HG03439 (cell line): ENCODE results near the gene AUTS2.

Source experiments
- ATAC-seq: cut with Tn5 transposase; IDR thresholded peaks from one replicate; pipeline ENCODE4 v1.9.1; 2021; ENCODE audit warnings: mild to moderate bottlenecking, moderate library complexity; ENCODE audit not compliant: unreplicated experiment

Gene AUTS2

DNA sequence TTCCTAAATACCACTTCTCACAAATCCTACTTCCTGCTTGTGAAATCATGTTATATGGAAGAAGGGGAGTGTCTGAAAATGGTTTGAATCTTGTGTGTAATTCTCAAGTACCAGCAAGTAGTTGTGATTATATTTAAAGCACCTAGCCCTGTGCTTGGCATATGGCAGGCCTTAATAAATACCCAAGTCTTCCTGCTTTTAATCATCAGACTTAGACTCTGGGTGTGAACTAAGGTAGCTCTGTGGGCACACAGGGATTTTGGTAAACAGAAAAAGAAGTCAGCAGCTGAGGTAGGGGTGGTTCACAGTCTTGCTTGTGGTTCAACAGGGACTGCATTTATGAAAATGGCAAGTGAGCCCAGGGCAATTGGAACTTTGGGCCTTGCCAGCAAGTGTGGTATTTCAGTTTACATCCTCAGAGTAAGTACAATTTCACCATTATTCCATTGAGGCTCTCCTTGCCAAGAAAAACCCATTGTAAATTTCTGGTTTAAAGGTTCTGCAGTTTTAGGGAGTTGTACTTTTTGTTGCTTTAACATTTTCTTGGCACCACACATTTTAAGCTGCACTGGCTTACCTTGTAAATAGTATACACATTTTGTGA lies 215.5 kb downstream of the AUTS2 start:
- ATAC-seq: no peak

DNA sequence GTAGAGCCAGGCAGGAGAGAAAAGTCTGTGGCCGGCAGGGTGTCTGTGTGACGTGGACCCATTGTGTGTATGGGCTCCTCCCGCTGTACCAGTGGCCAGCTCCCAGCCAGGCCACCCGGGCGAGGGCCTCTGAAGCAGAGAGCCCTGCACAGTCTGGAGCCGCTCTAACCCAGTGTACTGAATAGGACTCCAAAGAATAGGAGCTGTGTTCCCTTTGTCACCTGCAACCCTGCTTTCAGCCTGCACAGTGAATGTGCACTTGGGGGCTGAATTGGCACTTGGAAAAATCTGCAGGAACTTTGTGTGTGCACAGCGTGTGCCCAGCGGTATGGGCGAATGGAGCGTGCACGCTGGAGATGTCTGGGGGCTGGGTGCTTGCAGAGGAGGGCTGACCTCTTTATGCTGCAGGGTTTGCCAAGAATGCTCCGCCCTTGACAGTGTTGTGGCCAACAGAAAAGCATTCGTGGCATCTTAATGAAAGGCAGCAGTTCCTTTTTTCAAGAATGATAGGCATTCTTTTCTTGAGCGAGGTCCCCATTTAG lies 216.2 kb downstream of the AUTS2 start:
- no peak for ATAC-seq

DNA sequence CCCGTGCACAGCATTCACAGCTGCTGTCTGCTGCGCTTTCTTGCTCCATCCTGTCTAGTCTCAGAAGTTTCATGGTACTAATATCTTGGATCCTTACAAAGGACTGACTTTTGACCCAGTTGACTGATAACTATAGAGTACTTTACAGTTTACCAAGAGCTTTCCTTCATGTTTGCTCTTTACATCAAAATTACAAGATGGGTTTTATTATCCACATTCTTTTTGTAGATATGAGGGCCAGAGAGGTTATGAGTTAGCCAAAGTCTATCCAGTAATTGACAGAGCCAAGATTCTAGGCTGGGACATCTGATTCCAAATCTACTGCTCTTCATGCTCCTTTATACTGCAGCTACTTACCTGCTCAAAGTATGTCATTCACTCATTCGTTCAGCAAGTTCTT lies 218.2 kb downstream of the AUTS2 start:
- ATAC-seq: no peak

DNA sequence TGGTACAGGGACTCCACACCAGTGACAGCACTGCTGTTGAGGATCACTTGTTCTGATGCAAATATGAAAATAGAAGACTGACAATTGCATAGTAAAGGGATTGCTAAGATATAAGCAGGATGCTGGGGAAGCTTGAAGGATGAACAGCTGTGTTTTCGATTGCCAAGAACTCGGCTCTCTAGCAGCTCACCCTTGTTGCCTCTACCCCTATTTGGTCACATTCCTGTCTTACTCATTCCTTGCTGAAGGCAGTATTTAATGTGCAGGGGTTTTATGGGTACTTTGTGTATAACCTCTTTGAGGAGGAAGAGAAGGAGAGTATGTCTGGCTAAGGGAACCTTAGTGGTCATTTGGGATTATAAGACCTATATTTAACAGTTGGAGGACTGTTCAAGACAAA lies 218.8 kb downstream of the AUTS2 start:
- ATAC-seq: no peak

DNA sequence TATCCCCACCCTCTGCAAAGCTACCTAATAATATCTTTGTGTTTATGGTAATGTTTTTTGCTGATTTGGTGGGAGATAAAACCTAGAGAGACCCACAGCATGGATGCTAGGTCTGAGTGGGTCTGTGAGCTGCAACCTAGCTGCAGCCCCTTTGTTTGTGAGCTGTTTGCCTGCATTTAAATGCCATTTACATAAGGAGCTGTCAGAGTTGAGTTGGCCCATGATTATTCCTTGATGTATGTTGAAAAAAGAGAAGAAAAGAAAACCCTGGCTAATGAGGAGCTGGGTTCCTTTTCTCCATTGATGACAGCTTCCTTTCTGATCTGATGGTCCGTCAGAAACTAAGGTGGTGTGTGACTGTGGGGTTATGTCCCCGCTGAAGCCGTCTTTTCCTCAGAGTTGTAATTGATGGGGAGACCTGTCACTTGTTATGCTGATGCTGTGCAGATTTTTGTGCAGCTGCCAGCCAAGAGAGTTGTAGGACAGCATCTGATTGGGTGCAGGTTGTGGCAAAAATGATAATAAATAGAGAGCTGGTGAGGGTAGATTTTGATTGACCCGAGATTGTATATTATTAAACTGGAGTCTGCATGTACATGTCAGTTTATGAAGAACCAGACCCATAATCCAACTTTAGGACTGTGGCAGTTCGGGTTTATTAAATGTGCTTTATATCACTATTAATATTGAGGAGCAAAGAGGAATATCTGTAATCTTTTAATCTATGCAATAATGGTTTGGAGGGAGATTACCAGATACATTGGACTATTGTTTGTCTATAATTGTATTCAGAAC lies 219.8 kb downstream of the AUTS2 start:
- ATAC-seq: no peak

DNA sequence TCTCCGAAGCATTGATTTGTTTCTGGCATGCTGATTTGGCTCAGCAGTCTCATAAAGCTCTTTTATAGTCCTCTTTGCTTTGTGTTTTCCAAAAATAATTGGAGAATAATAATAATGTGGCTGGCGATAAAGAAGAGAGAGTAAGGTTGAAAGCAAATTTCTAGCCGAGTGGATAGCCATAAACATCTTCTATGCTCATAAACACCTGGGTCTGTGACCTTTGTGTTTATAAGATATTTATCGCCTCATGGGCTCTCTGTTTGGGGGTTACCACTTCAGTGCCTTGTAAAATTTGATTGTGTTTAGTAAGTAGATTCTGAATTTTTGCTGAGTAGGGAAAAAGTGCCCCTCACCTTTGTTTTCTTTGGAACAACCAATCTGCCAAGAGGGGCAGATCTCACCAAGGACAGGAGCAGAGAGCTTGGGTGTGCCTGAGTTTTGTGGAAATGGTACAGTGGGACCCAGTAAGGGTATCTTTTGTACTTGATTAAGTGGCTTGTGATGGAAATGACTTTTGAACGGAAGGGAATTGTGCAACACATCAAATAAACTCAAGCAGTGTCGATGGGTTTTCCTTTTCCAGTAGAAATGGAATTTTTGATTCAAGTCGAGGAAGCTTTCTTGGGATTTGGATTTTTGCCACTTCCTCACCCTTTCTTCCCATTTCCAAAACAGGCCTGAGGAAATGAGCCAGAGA lies 220.5 kb downstream of the AUTS2 start:
- ATAC-seq: no peak

DNA sequence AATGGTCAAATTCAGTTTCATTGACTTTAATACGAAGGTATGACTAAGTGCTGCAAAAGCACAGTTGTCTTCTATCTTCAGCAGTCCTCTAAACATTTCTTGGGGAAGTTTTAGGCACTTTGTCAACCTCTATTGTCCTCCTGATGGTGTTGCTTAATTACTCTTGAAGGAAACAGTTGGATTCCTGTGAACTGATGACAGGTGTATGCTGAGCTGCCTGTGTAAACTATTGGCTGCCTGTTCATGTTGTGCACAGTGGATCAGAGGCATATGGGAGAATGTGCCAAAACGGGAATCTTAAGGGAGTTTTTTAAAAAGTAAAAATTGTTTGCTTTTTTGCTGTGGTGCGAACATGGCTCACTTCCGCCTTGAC lies 221.0 kb downstream of the AUTS2 start:
- no peak for ATAC-seq

DNA sequence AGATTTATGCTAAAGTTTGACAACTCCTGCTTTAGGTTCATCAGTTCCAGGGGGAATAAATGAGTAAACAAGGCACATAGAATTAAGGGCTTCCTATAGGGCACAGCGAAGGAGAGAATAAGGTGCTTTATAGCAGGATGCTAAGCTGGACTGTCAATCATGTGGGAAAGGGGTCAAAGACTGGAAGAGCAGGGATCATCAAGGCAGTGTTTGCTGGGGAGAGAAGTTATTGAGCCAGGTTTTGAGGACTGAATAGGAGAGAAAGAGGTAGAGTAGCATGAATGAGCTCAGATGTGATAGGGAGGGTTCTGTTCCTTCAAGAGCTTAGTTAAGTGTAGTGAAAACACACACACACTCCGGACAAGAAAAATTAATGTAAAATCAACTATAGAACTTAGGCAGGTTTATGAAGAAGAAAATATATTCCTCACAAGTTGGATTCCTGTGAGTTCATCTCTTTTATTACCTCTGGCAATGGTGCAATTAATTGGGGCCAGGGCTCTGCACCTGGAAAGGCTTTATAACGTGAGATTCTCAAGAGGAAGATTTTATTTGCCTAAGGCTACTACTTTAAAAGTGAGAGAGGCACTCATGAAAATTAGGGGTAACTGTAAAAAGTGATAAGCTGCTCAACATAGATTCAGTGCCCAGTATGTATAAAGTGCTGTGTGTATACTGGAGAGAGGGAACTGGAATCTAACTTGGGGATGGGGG lies 222.4 kb downstream of the AUTS2 start:
- no peak for ATAC-seq

DNA sequence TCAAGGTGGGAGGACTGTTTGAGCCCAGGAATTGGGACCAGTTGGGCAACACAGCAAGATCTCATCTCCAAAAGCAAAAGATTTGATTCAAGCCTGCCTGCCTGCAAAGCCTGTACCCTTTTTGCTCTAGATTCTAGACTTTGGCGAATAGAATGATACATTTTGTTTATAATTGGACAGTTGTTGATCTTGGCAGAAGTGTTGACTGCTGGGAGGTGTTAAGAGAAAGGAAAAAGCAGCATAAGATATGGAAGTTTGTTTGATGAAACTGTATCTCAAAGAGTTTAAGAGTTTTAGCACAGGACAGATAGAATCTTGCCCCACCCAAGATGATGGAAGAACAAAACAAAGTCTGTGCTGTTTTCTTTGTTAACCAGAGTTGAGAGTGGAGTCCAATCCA lies 224.1 kb downstream of the AUTS2 start:
- no peak for ATAC-seq

DNA sequence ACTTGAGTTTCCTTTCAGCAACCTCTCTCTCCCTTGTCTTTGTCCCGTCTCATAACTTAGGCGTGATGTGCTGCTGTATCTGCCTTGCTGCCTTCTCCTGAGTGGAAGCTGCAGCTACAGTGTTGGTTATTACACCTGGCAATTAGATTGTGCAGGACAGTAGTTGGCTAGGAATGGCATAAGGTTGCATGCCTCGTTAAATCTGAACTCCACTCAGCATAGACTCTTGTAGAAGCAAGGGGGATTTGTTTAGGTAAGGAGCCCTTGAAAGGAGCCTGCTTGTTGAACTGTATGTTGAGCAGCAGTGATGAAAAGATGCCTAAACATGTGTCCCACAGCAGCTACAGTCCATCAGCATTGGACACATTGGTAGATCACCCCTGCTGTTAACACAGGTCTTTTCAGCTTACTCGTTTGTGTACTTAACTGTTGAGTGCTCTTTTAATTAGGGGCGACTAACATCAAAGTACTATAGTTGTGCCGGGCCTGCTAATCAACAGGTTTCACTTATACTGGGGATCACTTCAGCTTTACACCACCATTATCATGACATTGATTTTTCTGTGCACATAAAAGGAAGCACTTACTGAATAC lies 225.0 kb downstream of the AUTS2 start:
- no peak for ATAC-seq

DNA sequence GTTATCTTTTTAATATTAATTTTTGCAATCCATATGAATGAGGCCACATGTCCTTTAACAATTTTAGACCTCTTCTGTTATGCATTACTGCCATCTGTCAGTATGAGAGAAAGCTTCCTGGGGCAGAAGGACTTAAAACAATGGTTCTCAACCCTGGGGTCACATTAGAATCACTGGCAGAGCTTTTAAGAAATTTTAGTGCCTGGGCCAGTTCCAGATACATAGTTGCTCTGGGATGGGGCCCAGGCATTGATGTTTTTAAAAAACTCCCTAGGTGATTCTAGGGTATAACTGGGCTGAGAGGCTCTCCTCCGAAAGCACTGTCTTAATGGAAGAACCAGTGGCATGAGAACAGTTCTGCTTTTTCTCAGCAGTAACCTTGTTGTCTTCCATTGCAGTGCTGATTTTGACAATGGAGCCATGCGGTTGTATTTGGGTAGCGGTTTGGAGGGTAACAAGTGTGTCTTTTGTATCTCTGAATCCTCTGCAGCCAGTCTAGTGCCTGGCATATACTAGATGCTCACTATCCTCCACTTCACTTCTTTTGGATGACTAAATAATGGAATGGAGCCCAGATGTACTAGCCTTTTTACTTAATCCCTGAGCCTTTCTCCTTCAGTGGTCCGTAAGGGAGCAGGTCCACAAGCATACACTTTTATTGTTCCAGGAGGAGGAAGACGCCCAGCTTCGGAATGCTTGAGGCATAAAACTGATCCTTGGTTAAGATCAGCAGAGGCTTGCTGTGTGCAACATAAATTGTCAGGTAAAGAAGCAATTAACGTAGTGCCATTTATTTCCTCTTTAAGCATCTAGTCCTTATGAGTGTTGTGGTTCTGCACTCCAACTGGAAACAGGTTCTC lies 227.1 kb downstream of the AUTS2 start:
- ATAC-seq: no peak

DNA sequence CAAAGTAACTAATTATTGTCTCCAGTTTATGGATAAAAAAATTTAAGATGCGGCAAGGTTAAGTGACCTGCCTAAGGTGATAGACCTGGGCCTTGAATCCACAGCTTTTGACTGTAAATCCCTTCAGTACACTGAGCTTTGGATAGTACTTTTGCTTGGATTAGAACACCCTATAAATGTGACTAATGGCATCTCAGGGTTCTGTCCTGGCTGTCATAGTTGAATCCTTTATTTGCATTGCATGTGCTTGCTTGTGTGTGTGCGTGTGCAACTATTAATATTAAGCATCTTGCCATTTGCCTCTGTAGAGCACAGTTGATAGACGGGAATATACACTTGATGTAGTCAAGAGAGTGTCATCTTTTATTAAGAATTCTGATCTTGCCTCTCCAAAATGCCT lies 228.0 kb downstream of the AUTS2 start:
- ATAC-seq: no peak

DNA sequence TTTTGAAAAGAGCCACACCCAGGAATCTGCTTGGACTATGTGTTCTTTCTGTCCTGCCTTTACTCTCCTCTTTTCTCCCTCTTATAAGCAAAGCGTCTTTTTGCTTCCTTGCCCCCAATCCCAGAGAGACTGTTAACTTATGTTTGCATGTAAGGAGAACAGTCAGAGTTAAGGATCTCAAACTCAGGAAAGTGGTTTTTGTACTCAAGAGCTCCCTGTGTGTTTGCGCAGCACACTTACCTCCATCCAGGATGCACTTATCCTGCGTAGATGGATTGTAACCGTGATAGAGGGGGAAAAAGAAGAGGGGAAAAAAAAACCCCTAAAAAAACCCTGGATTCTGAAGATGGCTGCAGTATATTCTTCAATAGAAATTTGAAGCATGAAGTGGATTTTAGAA lies 228.9 kb downstream of the AUTS2 start:
- ATAC-seq: no peak

DNA sequence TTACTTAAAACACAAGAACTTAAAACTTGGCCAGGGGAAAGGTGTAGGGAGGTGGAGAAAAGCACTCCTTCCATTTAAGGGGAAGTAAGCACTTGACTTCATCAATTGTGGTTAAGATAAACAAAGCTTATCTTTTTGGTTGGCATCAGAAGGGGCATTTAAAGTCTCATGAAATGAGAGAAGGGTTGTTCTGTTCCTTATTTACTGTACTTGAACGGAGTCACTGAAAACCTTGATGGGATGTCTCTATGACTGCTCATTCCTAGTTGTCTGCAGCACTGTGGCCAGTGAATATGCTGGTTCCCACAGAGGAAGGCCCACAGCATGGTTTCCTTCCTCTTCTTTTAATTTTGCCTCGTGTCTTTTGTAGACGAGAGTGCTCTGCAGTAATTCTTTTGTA lies 229.3 kb downstream of the AUTS2 start:
- no peak for ATAC-seq

DNA sequence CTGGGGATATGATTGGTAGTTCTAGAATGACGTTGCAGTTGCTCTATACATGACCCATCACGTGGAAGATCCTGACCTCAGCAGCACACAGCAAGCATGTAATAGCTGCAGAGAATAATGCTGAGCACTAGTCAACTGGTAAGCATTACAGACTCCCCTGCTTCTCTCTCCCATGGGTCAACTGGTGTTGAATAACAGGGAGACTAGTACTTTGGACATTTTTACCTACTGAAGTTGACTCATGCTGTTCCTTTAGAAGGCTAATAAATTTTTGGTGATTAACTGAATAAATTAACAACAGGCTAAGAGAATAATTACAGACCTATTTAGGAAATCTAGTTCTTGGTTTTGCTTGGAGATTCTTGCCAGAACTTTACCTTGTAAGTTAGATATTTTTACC lies 234.1 kb downstream of the AUTS2 start:
- no peak for ATAC-seq

DNA sequence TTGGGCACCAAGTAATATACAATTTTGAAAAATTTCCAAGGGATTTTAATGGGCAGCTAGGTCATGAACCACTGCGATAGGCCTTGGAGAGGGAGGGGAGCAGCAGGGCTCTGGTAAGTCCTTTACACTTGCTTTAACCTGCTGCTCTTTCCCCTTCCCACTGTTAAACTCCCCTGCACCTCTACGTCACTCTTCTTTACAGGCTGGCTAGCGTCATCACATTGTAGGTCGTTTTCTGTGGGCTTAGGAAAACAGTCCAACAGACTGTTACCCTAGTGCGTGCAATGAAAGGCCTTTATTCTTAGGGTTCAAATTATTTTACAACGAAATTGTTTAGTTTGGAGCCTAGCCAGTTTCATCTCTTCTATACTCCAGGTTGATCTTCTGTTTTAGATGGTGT lies 235.7 kb downstream of the AUTS2 start:
- no peak for ATAC-seq

DNA sequence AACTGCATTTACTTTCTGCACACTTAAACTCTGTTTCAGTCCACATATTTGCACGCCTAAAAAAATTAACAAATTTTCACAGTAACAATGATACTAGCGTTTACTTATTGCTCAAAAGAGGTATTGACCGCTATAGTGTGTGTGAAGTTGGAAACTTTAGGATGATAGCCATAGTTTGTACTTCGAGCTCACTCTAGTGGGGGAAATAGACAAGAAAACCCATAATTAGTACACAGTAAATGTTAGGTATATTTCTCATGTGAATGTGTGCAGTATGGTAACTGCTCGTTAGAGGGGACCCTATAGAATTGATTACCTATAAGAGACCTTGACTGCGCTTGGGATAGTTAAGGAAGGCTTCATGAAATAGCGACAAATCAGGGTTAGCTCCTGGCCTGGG lies 238.4 kb downstream of the AUTS2 start:
- no peak for ATAC-seq

DNA sequence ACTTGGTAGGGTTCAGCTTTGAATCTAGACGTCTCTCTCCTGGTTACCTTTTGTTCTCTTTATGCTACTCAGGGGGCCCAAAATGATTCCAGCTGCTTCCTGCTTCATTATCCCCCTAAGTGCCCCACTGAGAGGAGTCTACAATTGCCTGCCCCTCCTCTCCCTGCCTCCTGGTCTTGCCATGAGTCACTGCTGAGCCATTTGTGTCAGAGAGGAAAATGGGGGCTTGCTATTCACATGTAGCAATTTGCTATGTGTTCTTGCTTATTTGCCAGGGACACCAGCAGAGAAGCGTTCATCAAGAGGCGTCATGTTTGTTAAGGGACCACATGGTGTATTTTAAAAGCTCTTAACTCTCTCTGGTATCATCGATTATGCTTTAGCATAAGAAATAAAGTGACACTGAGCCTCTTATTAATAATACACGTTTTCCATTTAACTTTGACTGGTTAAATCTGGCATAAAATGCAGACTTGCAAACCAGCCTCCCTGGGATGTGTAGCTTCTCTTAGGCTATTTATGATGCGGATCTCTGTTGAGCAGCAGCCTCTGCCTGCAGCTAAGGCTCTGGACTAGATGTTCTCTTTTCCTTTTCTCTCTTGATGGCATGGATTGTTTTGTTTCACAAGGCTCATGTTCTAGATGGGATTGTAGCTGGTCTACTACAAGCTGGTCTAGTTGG lies 239.3 kb downstream of the AUTS2 start:
- no peak for ATAC-seq

DNA sequence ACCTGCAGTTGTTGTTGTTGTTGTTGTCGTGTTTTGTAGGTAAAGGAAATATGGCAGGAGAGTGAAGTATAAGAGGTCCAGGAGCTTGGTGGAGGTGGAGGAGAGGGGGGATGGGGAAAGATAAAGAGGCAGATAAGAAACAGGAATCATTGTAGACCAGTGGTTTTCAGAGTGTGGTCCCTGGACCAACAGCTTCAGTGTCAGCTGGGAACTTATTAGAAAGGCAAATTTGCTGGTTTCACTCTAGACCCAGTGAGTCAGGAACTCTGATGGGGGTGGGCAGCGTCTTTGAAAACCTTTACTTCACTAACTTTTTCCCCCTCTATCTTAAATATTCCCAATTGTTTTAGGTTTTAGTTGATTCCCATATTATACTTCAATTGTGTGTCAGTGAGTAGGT lies 241.5 kb downstream of the AUTS2 start:
- peak; percentile 48 for ATAC-seq
